ENCODE measurements around the gene ANAPC7.
"Not testable (repeated sequence)": the region's sequence is repeated elsewhere in the genome, so short reads cannot be mapped to it uniquely, and the experiment has no call there.

Gene ANAPC7

DNA sequence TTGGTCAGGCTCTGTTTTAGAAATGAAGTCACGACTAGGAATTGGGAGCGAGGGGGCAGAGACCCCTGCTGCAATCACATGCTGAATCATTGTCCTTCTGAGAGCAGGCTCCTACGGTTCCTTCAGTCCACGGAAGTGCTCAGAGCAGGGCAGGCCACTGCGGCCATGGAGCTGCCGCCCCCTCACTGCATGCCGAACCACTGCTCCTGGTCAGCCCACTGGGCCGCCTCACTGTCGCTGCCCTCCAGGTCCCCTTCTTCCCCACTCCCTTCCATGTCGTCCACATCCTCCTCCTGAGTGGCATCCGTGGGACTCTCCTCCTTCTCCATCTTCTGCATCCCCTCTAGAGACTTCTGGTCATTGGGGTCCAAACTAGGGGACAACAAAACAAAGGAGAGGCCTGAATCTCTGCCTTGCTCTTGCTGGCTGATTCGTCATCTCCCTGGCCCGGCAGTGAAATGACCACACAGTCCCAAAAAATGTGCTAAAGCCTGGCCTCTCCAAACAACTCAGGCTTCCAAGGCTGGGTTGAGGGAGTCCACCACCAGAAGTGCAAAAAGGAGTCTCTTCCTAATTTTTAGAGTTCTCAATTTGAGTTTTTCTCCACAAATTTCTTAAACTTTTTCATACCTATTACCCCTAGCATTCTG lies 29.4 kb downstream of the ANAPC7 start:
- DNase-seq = no peak

DNA sequence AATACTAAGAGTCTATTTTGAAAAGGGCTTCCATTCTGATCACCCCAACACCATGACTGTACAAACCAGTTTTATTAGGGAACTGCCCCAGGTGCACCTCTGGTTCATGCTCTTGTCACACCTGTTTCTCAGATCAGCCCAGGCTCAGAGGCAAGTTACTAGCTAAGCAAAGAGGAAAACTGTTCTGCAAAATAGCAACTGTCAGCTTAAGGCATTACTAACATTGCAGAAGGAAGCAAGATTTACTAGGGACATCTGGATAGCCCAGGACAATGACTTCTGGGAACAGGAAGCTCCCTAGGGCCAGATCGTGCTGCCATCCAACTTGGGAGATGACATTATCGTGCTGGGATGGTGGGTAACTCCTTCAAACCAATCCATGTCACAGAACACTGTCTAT lies 30.1 kb downstream of the ANAPC7 start:
- no peak for DNase-seq

DNA sequence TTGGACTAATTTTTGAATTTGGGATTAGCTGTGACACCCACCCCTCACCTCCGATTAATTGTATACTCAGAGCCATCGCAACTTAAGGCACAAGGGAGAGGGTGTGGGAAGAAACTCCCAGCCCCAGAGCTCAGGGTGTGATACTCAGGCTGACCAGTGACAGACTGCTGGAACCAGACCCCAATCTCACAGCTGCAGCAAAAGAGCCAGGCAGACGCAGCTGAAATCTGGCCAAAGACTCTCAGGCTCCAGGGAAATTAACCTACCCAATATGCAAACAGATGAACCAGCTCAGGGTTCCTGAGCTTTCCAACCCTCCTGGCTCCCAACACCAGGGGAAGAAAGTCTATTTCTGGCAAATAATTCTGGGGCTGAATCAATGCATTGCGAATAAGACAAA lies 30.5 kb downstream of the ANAPC7 start:
- no peak for DNase-seq

DNA sequence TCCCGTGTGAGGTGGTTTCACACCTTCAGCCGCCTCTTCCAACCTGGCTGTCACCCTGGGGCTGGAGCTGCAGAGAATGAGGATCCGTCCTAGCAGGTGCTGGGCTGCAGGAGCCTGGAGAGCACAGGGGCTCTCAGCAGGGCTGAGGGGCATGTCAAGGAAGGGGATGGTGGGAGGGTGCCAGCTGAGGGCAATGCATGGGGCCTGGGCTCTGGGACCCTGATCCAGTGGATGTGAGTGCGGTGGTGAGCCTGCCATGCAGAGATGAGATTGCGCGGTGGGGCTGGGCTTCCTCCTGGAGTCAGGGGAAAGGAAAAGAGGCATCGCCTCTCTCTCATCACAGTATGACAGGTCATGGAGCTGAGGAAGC lies 31.5 kb downstream of the ANAPC7 start:
- DNase-seq = no peak

DNA sequence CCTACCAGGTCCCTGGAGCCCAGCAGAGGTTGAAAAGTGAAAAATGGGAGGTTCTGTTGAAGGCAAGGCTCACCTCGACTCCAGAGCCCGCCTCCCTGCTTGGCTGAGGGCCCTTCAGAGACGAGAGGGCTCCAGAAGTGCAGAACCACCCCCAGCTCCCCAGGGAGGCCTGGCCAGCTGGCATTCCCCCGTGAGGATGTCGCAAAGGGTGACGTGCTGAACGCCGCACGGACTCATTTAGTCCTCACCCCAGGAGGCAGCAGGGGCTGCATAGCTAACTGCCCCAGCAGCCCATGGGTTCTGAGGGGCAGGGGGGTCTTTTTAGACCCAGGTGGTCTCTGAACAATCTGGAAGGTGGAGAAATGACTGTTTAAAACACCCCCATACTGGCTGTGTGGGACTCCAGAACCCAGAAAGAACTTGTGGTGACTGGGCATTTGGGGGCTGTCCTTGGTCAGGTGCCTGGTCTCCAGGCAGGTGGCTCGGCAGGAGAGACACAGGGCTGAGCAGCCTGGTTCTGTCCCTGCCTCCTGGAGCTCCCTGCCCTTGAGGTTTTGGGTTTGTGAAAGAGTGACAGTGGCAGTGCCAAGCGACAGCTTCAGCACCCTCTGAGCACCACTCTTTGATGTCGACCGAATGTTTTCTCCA lies 32.0 kb downstream of the ANAPC7 start:
- no peak for DNase-seq

DNA sequence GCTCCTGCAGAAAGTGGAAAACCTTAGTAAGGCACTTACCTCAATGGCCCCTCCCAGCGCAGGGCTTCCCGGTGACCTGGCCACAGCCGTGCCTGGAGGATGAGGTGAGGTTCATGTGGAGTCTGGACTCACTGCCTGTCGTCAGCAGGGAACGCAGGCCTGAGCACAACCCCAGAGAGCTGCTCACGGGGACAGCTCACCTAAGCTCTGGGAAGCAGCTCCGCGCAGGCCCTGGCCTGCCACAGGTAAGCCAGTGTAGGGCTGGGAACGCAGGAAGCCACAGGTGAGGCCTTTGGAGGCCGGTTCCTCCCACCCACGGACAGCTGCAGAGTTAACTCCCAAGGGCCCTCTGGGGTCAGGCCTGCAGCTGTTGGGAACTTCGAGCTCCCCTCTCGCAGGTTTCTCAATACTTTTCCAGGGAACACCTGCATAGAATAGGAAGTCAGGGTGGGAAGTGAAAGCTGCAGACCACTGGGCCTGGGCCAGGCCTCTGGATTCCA lies 32.7 kb downstream of the ANAPC7 start:
- no peak for DNase-seq

DNA sequence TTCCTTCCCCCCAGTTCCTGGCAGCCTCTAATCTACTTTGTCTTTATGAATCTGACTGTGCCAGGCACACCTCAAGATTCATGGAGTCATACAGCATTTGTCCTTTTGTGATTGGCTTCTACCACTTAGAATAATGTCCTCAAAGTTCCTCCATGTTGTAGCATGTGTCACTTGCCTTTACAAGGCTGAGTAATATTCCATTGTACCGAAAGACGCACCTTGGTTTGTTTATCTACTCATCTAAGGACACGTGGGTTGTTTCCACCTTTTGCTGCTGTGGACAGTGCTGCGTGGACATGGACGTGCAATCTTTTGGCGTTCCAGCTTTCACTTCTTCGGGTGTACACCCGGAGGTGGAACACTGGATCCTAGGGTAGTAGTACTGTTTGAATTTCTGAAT lies 33.5 kb downstream of the ANAPC7 start:
- no peak for DNase-seq

DNA sequence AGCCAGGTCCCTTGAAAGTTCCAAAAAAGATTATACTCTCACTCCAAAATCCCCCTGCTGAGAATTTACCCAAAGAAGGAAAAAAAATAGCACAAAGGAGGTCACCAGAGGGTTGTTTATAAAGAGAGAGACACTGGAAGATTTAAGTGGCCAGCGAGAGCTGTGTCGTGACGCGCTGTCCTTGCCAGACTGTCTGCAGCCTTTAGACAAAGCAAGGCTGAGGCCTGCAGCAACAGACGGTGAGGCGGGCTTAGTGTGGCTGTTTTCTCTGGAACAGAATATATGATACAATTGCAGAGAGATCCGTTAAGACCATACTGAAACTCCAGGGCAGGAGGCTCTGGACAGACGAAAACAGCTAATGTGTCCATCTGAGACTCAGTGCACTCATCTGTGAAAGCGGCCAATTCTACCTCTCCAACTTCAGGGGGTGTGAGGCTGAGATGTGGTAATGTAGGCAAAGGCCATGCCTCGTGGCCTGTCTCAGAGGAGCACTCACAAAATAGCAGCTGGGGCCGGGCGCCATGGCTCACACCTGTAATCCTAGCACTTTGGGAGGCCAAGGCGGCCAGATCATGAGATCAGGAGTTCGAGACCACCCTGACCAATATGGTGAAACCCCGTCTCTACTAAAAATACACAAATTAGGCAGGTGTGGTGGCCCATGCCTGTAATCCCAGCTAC lies 36.2 kb downstream of the ANAPC7 start:
- no peak for DNase-seq

DNA sequence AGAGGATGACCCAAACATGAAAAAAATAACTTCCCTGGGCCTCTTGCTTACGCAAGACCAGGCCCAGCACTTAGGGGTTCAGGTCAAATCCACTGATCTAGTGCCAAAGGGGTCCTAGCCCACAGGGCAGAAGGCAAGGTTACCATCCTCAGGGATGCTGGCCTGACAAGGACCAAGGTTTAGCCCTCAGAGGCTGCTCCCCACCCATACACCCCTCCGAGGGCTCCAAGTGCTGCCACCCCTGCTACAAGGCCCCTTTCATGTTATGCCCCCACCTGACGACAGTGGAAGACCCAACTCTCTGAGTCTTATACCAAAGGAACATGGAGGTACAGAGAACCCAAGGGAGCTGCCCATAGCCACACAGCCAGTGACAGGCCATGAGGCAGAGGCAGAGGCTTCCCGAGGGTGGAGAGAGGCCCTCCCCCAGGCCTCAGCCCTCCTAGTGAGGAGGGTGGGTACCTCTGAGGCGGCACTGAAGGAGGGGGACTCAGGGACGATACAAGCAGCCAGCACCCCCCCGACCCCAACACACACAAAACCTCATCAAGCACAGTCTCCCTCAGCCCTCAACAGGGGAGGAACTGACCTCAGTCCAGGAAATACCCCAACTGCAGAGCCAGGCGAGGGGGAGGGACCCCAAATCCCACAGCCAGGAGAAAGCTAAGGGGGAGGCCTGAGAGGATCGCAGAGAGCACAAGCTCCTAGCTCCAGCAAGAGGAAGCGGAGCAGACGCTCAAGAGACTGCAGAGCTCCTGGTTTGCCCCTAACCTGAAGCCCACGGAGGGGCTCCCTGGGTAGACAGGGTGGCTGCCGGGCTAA lies 37.0 kb downstream of the ANAPC7 start:
- DNase-seq = no peak

DNA sequence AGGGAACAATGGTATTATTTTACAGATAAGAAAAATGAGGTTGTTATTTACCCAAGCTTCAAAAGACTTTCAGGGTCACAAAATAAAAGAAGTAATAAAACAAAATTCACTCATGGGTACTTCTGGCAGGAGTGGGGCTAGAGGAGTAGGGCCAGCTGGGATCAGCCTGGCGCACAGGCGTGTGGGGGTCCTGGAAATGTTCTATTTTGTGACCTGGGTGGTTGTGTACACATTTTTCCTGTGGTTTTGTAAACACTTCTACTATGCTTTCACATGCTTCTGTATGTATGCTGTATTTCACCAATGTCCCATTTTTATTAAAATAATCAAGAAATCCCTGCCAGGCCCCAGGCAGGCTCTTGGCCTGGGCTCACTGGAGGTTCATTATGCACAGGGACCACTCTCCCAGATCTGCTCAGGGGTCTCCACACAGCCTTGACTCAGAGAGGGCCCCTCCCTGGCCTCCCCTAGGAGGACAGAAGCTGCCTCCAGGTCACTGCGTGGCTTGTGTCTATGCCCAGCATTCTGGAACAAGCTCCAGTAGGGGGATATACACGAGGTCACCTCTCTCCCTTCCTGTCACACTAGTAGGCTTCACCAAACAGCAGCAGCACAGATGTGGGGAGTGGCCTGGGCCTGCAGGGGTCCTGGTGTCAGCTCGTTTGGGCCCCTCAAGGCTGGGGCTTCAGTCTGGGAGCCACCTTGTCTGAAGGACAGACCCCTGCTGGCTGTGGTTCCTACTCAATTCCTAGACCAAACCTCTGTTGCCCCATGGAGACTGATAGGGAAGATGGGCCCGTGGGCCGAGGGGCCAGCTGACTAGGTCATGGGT lies 37.8 kb downstream of the ANAPC7 start:
- DNase-seq = no peak

DNA sequence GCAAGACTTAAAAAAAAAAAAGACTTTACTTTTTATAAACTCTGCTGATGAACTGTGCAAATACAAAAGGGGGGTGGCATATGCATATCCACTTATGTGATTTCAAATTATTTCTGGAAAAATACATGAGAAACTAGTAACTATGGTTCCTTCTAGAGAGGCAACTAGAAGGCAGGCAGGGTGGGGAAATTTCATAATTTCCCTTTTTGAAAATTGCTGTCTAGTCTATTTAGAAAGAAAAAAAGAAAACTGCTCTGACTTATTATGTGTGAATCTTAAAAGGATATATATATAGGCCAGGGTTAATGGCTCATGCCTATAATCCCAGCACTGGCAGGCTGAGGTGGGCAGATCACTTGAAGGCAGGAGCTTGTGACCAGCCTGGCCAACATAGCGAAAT lies 42.3 kb downstream of the ANAPC7 start:
- no peak for DNase-seq

DNA sequence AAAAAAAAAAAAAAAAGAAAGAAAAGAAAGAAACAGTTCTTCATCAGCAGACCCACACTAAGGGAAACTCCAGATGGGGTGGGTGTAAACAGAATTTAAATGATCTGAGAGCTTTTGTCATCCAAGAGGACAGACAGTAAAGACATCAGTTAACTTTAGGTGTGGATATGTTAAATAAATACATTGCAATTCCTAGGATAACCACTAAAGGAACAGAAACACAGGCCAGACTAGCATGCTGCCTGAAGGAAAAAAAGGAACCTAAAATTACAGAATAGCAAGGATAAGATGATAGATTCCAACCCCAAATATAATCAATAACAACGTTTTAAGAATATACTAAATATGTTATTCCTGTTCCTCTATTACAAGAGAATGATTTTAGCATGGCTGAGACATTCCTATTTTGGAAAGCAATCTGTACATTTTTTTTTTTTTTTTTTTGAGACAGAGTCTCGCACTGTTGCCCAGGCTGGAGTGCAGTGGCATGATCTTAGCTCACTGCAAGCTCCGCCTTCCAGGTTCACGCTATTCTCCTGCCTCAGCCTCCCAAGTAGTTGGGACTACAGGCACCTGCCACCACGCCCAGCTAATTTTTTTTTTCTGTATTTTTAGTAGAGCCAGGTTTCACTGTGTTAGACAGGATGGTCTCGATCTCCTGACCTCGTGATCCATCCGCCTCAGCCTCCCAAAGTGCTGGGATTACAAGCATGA lies 45.0 kb downstream of the ANAPC7 start:
- DNase-seq = not testable (repeated sequence)

DNA sequence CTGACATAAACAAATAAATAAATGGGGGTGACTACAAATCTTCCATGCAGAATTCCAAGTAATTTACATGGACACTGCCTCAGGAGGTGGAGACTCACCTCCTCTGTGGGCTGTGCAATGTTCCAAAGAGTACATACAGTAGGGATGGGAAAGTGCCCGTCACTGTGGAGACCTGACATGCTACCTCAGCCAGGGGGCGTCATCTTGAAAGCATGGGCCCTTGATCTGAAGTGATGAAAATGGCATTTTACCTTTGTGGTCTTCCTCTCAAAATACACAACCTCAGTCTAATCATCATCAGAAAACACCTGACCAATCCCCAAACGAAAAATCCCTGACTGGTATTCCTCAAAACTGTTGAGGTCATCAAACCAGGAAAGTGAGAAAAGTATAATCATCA lies 48.4 kb downstream of the ANAPC7 start:
- DNase-seq = peak; percentile 17

DNA sequence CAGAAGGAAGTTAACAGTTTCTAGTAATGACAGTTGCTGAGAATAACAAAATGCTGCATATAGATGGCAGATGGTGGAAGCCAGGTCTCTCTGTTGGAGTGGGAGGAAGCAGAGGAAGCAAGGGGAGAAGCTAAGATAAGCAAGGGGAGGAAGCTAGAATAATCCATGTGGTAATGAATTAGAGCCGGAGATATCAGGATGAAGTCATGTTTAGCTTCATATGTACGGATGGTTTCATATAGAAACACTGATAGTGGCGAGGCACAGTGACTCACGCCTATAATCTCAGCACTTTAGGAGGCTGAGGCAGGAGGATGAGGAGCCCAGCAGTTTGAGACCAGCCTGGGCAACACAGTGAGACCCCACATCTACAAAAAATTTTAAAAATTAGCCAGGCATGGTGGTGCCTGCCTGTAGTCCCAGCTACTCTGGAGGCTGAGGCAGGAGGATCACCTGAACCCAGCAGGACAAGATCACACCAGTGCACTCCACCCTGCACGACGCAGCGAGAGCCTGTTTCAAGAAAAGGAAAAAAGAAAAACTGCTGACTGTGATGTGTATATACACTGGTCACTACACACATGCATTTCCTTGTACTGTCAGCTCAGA lies 49.2 kb downstream of the ANAPC7 start:
- no peak for DNase-seq

DNA sequence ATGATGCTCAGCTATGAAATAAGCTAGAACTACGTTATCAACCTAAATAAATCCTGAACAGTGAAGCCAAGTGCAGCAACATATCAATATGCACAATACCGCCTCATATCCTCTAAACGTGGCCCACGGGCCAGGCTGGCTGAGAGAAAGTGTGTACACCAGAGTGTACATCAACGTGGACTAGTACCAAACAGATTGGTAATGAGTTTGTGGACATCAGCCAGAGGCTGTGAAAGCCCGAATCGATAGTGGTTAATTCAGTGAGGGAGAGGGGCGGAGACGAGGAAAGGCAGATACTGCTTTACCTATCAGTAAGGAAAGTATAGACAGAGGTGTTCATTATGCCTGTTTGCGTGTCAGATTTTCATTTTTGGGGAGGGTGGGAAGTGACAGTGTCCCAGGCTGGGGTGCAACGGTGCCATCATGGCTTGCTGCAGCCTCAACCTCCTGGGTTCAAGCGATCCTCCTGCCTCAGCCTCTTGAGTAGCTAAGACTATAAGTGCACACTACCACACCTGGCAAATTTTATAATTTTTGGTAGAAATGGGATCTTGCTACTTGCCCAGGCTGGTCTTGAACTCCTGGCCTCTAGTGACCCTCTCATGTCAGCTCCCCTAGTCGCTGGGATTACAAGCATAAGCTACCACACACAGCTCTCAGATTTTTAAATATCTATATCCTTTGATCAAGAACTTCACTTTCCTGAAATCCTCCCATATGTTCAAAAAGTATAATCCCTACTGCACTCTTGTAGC lies 50.1 kb downstream of the ANAPC7 start:
- DNase-seq = no peak

DNA sequence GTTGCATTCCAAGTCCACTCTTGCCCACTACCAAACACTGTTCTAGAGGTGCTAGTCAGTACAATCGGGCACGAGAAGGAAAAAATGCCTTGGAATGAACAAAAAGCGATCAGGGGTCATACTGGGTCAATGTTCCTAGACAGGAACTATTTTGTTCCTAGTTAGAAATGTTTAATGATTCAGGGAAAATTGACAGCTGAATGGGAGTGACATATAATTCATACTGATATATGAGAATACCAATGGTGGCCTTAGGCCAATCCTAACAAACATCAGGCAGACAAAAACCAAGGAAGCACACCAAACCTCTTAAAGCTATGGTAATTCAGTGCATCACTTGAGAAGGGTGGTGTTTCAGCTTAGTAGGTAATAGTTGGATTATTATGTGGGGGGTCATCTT lies 51.1 kb downstream of the ANAPC7 start:
- no peak for DNase-seq

DNA sequence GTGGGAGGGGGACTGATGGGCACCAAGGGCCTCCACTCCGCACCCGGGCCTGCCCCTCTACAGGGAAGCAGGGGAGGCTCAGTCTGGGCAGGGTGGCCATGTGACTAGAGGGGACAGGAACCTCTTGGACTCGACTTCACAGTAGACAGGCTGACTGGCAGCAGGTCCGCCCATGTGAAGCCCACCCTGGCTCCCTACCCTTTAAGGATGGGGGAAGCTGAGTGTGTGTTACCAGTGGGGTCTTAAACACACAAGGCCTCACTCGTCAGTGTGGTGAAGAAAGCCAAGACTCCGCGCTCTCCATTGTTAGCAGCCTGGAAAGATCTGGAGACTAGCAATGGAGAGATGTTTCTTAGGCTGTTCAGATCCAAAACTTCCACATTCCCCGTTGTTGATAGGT lies 52.4 kb downstream of the ANAPC7 start:
- DNase-seq = no peak

DNA sequence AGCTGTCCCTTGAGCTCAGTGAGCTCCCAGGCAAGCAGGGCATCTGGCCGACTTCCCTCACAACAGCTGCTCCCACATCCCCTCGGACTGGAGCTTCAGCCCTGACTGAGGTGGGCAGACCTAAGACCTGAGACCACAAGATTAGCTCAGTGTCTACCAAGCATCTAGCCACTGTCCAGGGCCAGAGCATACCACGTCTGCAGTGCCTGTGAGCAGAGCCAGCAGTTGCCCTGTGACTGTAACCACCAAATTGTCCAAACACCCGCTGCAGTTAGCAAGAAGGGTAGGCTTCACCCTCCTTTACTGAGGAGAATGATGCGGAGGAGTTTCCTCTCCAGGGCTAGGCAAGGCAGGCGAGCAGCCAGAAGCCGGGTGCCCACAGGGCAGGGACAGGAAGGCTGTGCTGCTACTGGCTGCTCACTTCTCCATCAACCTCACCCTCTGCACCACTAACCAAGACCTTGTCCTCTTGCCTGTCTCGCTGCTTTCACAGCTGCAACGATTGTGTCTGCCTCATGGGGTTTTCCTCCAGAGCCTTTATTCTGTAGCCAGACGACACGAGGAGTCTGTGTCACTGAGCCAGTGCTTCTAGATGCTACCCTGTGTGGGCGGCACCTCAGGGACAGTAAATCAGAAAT lies 53.9 kb downstream of the ANAPC7 start:
- peak; percentile 50 for DNase-seq

DNA sequence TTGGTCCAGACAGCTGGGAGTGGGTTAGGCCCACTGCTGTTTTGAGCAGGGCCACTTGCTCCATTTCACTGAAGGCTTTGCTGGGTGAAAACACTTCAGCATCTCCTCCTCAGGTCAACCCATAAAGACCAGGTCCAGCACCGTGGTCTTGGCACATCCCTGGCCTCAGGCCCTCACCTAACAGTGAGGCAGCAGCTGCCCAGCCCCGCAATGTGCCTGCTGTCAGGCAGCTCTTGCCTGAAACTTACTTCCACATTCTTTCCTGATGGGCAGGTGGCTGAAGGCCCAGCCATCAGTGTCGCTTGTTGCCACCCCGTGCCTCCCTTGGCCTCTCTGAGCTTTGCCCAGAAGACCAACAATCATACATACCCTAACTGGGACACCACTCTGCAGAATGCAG lies 54.4 kb downstream of the ANAPC7 start:
- DNase-seq = no peak

DNA sequence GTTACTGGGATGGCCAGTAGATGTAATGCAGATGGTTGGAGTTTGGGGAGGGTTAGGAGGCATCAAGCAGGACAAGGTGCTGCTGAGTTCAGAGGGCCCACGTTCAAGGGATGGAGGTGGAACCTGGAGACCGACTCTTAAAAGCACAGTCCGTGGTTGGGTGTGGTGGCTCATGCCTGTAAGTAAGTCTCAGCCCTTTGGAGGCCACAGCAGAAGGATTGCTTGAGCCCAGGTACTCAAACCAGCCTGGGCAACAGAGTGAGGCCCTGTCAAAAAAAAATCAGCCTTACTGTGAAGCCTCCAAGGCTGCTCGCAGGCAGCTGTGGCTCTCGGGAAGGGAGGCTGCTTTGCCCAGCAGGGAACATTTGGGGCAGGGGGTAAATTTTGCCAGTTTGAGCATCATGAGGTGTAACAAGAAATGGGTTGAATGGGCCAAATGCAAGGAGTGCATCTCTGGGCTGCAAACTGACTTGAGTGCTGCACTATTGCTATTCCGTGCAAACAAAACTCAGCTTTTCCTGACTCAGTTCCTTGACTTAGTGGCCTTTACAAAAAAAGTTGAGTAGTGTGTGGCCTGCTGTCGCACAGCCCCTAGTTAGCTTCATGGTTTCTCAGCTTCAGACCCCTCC lies 55.0 kb downstream of the ANAPC7 start:
- no peak for DNase-seq

Data from stimulated activated CD4-positive, alpha-beta T cell treated with anti-CD3 and anti-CD28 coated beads, Interleukin-4, amount 100 ng/mL, for 24 hours (primary cell).